ENCODE measurements around the gene CARTPT.

The CARTPT gene

GRCh38 chr5:71699751-71700150 is 19.3 kb upstream of the CARTPT start:
- Histone ChIP-seq H4K5ac (ENCODE audit: low read length) (no peak overlapping the region), H3K79me1 (ENCODE audit: low read length) (no peaks in the 10 kb centered on the region), H2BK120ac (ENCODE audit: low read depth, low read length) (no peak overlapping the region), H3K18ac (ENCODE audit: low read length) (no peak overlapping the region), H3K4me3 (ENCODE audit: low read length) (no peak overlapping the region), H3K36me3 (ENCODE audit: control insufficient read depth, insufficient read depth, low read length) (no peaks in the 10 kb centered on the region), H2BK15ac (replicated peaks; ENCODE audit: low read depth) (no peak overlapping the region), H3K79me2 (ENCODE audit: control insufficient read depth, insufficient read depth, low read length) (no peaks in the 10 kb centered on the region), H3K4me1 (ENCODE audit: control insufficient read depth, low read depth, low read length) (peaks cover 4% of the 10 kb centered on the region), H2BK5ac (ENCODE audit: low read length) (no peak overlapping the region), H2AK5ac (ENCODE audit: low read length) (no peak overlapping the region), H4K8ac (ENCODE audit: low read depth, low read length) (no peak overlapping the region), H3K9ac (ENCODE audit: low read length) (no peak overlapping the region), H3K27ac (ENCODE audit: low read depth, low read length) (no peak overlapping the region), H3K27me3 (ENCODE audit: insufficient read depth, low read length, poor library complexity) (no peaks in the 10 kb centered on the region), H3K23ac (ENCODE audit: low read length) (no peak overlapping the region), H3K4ac (ENCODE audit: low read depth, low read length) (no peak overlapping the region), H3K4me2 (ENCODE audit: low read length) (no peak overlapping the region), H3K56ac (ENCODE audit: low read length) (no peak overlapping the region)
- DNase-seq: no peak
- no CpG with 5 or more reads among the region's 2 CpGs for WGBS (ENCODE audit: extremely low coverage, insufficient coverage, low lambda C conversion rate)

GRCh38 chr5:71700803-71701202 is 18.3 kb upstream of the CARTPT start:
- H3K36me3 ChIP-seq (ENCODE audit: control insufficient read depth, insufficient read depth, low read length): no peaks in the 10 kb centered on the region
- no peak overlapping the region for H3K27ac ChIP-seq (ENCODE audit: low read depth, low read length)
- no peak overlapping the region for H4K8ac ChIP-seq (ENCODE audit: low read depth, low read length)
- H2AK5ac ChIP-seq (ENCODE audit: low read length): no peak overlapping the region
- no peak overlapping the region for H3K4me3 ChIP-seq (ENCODE audit: low read length)
- H3K27me3 ChIP-seq (ENCODE audit: insufficient read depth, low read length, poor library complexity): no peaks in the 10 kb centered on the region
- DNase-seq: no peak
- no peak overlapping the region for H3K23ac ChIP-seq (ENCODE audit: low read length)
- H3K18ac ChIP-seq (ENCODE audit: low read length): no peak overlapping the region
- H2BK120ac ChIP-seq (ENCODE audit: low read depth, low read length): no peak overlapping the region
- no peak overlapping the region for H3K4ac ChIP-seq (ENCODE audit: low read depth, low read length)
- H4K5ac ChIP-seq (ENCODE audit: low read length): no peak overlapping the region
- no peak overlapping the region for H3K56ac ChIP-seq (ENCODE audit: low read length)
- no peak overlapping the region for H2BK15ac ChIP-seq (replicated peaks; ENCODE audit: low read depth)
- H2BK5ac ChIP-seq (ENCODE audit: low read length): no peak overlapping the region
- no peaks in the 10 kb centered on the region for H3K79me2 ChIP-seq (ENCODE audit: control insufficient read depth, insufficient read depth, low read length)
- no peak overlapping the region for H3K9ac ChIP-seq (ENCODE audit: low read length)
- H3K79me1 ChIP-seq (ENCODE audit: low read length): no peaks in the 10 kb centered on the region
- H3K4me1 ChIP-seq (ENCODE audit: control insufficient read depth, low read depth, low read length): peaks cover 4% of the 10 kb centered on the region
- no peak overlapping the region for H3K4me2 ChIP-seq (ENCODE audit: low read length)

DNA sequence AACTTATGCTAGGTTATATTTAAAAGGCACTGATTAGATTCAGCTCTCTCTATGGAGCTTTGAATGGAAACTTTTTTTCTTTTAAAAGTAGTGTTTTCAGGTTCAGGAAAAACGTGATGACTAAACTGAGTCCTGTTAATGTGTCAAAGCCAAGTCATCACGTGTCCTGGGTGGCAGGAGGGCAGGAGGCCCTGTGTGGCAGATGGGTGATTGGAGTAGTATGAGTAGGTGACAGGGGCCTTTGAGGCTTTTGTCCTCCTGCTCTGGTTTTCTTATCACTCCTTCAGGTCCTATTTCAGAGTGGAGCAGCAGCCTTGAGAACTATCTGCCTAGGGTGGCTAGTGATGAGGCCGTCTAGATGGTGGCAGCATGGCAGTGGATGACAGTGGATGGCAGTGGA is 17.7 kb upstream of the CARTPT start:
- Histone ChIP-seq H3K18ac (ENCODE audit: low read length) (no peak overlapping the region), H3K36me3 (ENCODE audit: control insufficient read depth, insufficient read depth, low read length) (no peaks in the 10 kb centered on the region), H3K79me1 (ENCODE audit: low read length) (no peaks in the 10 kb centered on the region), H3K4me2 (ENCODE audit: low read length) (no peak overlapping the region), H3K56ac (ENCODE audit: low read length) (no peak overlapping the region), H3K9ac (ENCODE audit: low read length) (no peak overlapping the region), H3K23ac (ENCODE audit: low read length) (no peak overlapping the region), H4K5ac (ENCODE audit: low read length) (no peak overlapping the region), H2AK5ac (ENCODE audit: low read length) (no peak overlapping the region), H3K4me1 (ENCODE audit: control insufficient read depth, low read depth, low read length) (peaks cover 4% of the 10 kb centered on the region), H3K4me3 (ENCODE audit: low read length) (no peak overlapping the region), H2BK5ac (ENCODE audit: low read length) (no peak overlapping the region), H3K27me3 (ENCODE audit: insufficient read depth, low read length, poor library complexity) (no peaks in the 10 kb centered on the region), H2BK120ac (ENCODE audit: low read depth, low read length) (no peak overlapping the region), H3K4ac (ENCODE audit: low read depth, low read length) (no peak overlapping the region), H4K8ac (ENCODE audit: low read depth, low read length) (no peak overlapping the region), H3K79me2 (ENCODE audit: control insufficient read depth, insufficient read depth, low read length) (no peaks in the 10 kb centered on the region), H2BK15ac (replicated peaks; ENCODE audit: low read depth) (no peak overlapping the region), H3K27ac (ENCODE audit: low read depth, low read length) (no peak overlapping the region)
- DNase-seq: no peak
- WGBS (ENCODE audit: extremely low coverage, insufficient coverage, low lambda C conversion rate): no CpG with 5 or more reads among the region's 3 CpGs

DNA sequence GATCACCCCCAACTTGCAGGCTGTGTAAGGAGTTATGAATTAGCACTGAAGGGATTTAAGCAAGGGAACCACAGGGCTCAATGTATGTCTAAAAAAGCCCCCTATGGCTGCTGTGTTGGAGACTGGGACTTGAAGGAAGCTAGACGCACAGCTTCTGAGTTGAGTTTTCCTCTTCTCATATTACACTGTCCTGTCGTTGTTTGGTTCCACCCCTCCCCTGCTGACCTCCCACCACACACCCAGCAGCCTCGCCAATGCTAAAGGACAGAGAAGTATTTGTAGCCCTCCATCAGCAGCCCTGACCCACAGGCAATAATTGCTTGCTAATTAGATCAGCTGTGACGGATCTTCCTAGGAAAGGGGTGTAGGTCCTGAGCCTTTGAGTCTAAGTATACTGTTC is 15.1 kb upstream of the CARTPT start:
- Histone ChIP-seq H3K27ac (ENCODE audit: low read depth, low read length) (no peak overlapping the region), H3K56ac (ENCODE audit: low read length) (no peak overlapping the region), H3K36me3 (ENCODE audit: control insufficient read depth, insufficient read depth, low read length) (no peaks in the 10 kb centered on the region), H4K8ac (ENCODE audit: low read depth, low read length) (no peak overlapping the region), H3K4ac (ENCODE audit: low read depth, low read length) (no peak overlapping the region), H3K18ac (ENCODE audit: low read length) (no peak overlapping the region), H3K27me3 (ENCODE audit: insufficient read depth, low read length, poor library complexity) (no peaks in the 10 kb centered on the region), H4K5ac (ENCODE audit: low read length) (no peak overlapping the region), H3K79me2 (ENCODE audit: control insufficient read depth, insufficient read depth, low read length) (no peaks in the 10 kb centered on the region), H3K4me2 (ENCODE audit: low read length) (no peak overlapping the region), H2BK5ac (ENCODE audit: low read length) (no peak overlapping the region), H2AK5ac (ENCODE audit: low read length) (no peak overlapping the region), H2BK120ac (ENCODE audit: low read depth, low read length) (no peak overlapping the region), H3K4me1 (ENCODE audit: control insufficient read depth, low read depth, low read length) (peaks cover 4% of the 10 kb centered on the region), H3K23ac (ENCODE audit: low read length) (no peak overlapping the region), H2BK15ac (replicated peaks; ENCODE audit: low read depth) (no peak overlapping the region), H3K79me1 (ENCODE audit: low read length) (no peaks in the 10 kb centered on the region), H3K9ac (ENCODE audit: low read length) (no peak overlapping the region), H3K4me3 (ENCODE audit: low read length) (no peak overlapping the region)
- no CpG with 5 or more reads among the region's 4 CpGs for WGBS (ENCODE audit: extremely low coverage, insufficient coverage, low lambda C conversion rate)
- DNase-seq: peak; percentile 35

DNA sequence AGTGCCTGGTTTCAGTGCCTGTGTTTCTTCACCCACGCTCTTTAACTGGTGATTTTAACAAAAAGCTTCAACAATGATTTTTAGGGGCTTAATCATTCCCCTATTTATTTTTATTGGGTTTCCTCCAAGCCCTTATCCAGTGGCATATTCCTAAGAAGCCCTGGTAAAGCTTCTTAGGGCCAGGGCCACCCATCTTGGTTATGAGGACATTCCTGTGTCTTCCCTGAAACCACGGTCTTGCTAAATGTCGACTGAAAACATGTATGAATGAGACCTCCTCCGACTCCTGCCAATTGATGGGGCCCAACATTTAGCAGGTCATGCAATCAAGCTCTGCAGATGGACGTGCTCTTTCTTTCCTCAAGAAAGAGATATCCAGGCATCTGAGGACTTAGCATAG is 13.7 kb upstream of the CARTPT start:
- no CpG with 5 or more reads among the region's 5 CpGs for WGBS (ENCODE audit: extremely low coverage, insufficient coverage, low lambda C conversion rate)

GRCh38 chr5:71706906-71707305 is 12.2 kb upstream of the CARTPT start:
- no peak overlapping the region for H2BK5ac ChIP-seq (ENCODE audit: low read length)
- no peak for DNase-seq
- no peak overlapping the region for H3K18ac ChIP-seq (ENCODE audit: low read length)
- no CpG with 5 or more reads among the region's 3 CpGs for WGBS (ENCODE audit: extremely low coverage, insufficient coverage, low lambda C conversion rate)
- H3K27ac ChIP-seq (ENCODE audit: low read depth, low read length): no peak overlapping the region
- H2BK120ac ChIP-seq (ENCODE audit: low read depth, low read length): no peak overlapping the region
- no peaks in the 10 kb centered on the region for H3K79me1 ChIP-seq (ENCODE audit: low read length)
- H3K23ac ChIP-seq (ENCODE audit: low read length): no peak overlapping the region
- H2AK5ac ChIP-seq (ENCODE audit: low read length): no peak overlapping the region
- no peaks in the 10 kb centered on the region for H3K36me3 ChIP-seq (ENCODE audit: control insufficient read depth, insufficient read depth, low read length)
- no peak overlapping the region for H3K4me3 ChIP-seq (ENCODE audit: low read length)
- H3K9ac ChIP-seq (ENCODE audit: low read length): no peak overlapping the region
- no peaks in the 10 kb centered on the region for H3K79me2 ChIP-seq (ENCODE audit: control insufficient read depth, insufficient read depth, low read length)
- no peak overlapping the region for H4K5ac ChIP-seq (ENCODE audit: low read length)
- no peak overlapping the region for H4K8ac ChIP-seq (ENCODE audit: low read depth, low read length)
- H3K4ac ChIP-seq (ENCODE audit: low read depth, low read length): no peak overlapping the region
- H3K4me1 ChIP-seq (ENCODE audit: control insufficient read depth, low read depth, low read length): peaks cover 4% of the 10 kb centered on the region
- H2BK15ac ChIP-seq (replicated peaks; ENCODE audit: low read depth): no peak overlapping the region
- no peak overlapping the region for H3K4me2 ChIP-seq (ENCODE audit: low read length)
- H3K56ac ChIP-seq (ENCODE audit: low read length): no peak overlapping the region
- H3K27me3 ChIP-seq (ENCODE audit: insufficient read depth, low read length, poor library complexity): no peaks in the 10 kb centered on the region

More for the DNA sequence above, 13.7 kb upstream of the CARTPT start:
- Histone ChIP-seq H3K9ac (ENCODE audit: low read length) (no peak overlapping the region), H3K4ac (ENCODE audit: low read depth, low read length) (no peak overlapping the region), H3K27ac (ENCODE audit: low read depth, low read length) (no peak overlapping the region), H3K27me3 (ENCODE audit: insufficient read depth, low read length, poor library complexity) (no peaks in the 10 kb centered on the region), H3K36me3 (ENCODE audit: control insufficient read depth, insufficient read depth, low read length) (no peaks in the 10 kb centered on the region), H3K4me1 (ENCODE audit: control insufficient read depth, low read depth, low read length) (peaks cover 4% of the 10 kb centered on the region), H3K23ac (ENCODE audit: low read length) (no peak overlapping the region), H2BK15ac (replicated peaks; ENCODE audit: low read depth) (no peak overlapping the region), H2BK5ac (ENCODE audit: low read length) (no peak overlapping the region), H3K56ac (ENCODE audit: low read length) (no peak overlapping the region), H3K18ac (ENCODE audit: low read length) (no peak overlapping the region), H3K79me2 (ENCODE audit: control insufficient read depth, insufficient read depth, low read length) (no peaks in the 10 kb centered on the region), H3K4me2 (ENCODE audit: low read length) (no peak overlapping the region), H4K5ac (ENCODE audit: low read length) (no peak overlapping the region), H2AK5ac (ENCODE audit: low read length) (no peak overlapping the region), H4K8ac (ENCODE audit: low read depth, low read length) (no peak overlapping the region), H3K4me3 (ENCODE audit: low read length) (no peak overlapping the region), H3K79me1 (ENCODE audit: low read length) (no peaks in the 10 kb centered on the region), H2BK120ac (ENCODE audit: low read depth, low read length) (no peak overlapping the region)
- DNase-seq: no peak
